T-helper 17 cell (primary cell): ENCODE data around the gene SIRPG. TPM values are rescaled to one million over a fixed set of nuclear protein-coding genes. Genes with fewer than 3 reads are reported as not detected.
"Not testable (repeated sequence)": the region's sequence is repeated elsewhere in the genome, so short reads cannot be mapped to it uniquely, and the experiment has no call there.

Experiments used
- ATAC-seq: fragments of 150-1000 bp; cut with Tn5 transposase; 2 replicates; pipeline ENCODE4 v1.10.0; 2021; ENCODE audit warnings: mild to moderate bottlenecking, moderate library complexity
- DNase-seq, 3 donors: peaks; one replicate each; pipeline versions ENCODE4 v3.0.0 to v3.0.0-alpha.2; 2020 to 2021
- H3K9me3 ChIP-seq: one replicate; pipeline ENCODE4 v1.7.0; 2013; ENCODE audit warnings: low read length, mild to moderate bottlenecking; ENCODE audit not compliant: control insufficient read depth, poor library complexity, severe bottlenecking
- H3K27ac Mint-ChIP-seq: one replicate; pipeline ENCODE4 v1.8.0; 2022; ENCODE audit warnings: mild to moderate bottlenecking, moderate library complexity, mixed read lengths
- H3K27me3 Mint-ChIP-seq: one replicate; pipeline ENCODE4 v1.8.0; 2022; ENCODE audit warnings: mixed read lengths
- H3K36me3 Mint-ChIP-seq: one replicate; pipeline ENCODE4 v1.8.0; 2022; ENCODE audit warnings: low read depth, mixed read lengths
- H3K4me1 Mint-ChIP-seq: one replicate; pipeline ENCODE4 v1.8.0; 2022; ENCODE audit warnings: mild to moderate bottlenecking, mixed read lengths
- H3K4me3 Mint-ChIP-seq: one replicate; pipeline ENCODE4 v1.8.0; 2022; ENCODE audit warnings: mild to moderate bottlenecking, moderate library complexity, mixed read lengths
- total RNA-seq, 4 donors: library from RNA in 2 of 4; stranded (reverse) in 2 of 4; gene quantifications; one replicate each; pipeline ENCODE4 v1.2.3 and lab custom pipeline; 2022 to 2026

SIRPG gene
- 10 to 100 TPM; 45.3 to 47.5 TPM for total RNA-seq
- 2.2 to 14.4 reads per million in 2 donors for total RNA-seq (lab: John Stamatoyannopoulos, UW)

GRCh38 chr20:1657556-1658334 is at the start of gene SIRPG:
Gene SIRPG, minus strand, starts transcription at chr20:1657779. Its CDS starts 65 bp downstream, at chr20:1657714.
- peaks cover 2% of the 10 kb centered on the region for H3K36me3 Mint-ChIP-seq
- H3K4me1 Mint-ChIP-seq = peaks cover 71% of the 10 kb centered on the region
- peak; percentile 45 for ATAC-seq
- H3K4me3 Mint-ChIP-seq = peak within 1 kb of the TSS; percentile 96
- H3K9me3 ChIP-seq = no peaks in the 10 kb centered on the region
- peak within 1 kb of the TSS; percentile 95 for H3K27ac Mint-ChIP-seq
- H3K27me3 Mint-ChIP-seq = no peaks in the 10 kb centered on the region
- DNase-seq = no peak

DNA sequence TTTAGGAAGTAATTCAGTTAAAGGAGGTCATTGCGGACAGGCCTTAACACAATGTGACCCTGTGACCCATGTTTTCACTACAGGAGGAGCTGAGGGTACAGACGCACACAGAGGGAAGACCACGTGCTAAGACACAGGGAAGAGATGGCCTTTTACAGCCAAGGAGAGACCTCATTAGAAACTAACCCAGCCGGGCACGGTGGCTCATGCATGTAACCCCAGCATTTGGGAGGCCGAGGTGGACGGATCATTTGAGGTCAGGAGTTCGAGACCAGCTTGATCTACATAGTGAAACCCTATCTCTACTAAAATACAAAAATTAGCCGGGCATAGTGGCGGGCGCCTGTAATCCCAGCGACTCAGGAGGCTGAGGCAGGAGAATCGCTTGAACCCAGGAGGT is 49.3 kb upstream of the SIRPG start:
- H3K36me3 Mint-ChIP-seq, ATAC-seq, H3K27me3 Mint-ChIP-seq, DNase-seq, H3K4me1 Mint-ChIP-seq, H3K4me3 Mint-ChIP-seq, H3K27ac Mint-ChIP-seq, H3K9me3 ChIP-seq: not testable (repeated sequence)

DNA sequence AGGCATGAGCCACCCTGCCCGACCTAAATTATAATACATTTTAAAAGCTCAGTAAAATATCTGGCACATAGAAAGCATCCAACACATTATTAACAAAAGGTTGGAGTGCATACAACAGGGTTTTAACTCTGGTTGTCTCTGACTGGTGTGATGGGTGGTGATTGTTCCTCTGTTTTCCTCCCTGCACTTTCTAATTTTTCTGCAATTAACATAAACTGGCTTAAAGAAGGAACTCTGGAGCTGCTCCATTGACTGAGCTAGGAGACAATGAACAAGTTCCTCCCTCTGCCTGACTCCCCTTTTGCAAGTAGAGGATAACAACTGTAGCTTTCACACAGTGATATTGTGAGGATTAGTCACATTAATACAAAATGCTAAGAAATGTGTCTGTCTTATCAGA is 48.5 kb upstream of the SIRPG start:
- Mint-ChIP-seq H3K4me1 (peaks cover 7% of the 10 kb centered on the region), H3K27me3 (no peaks in the 10 kb centered on the region), H3K36me3 (no peaks in the 10 kb centered on the region), H3K27ac (no peak overlapping the region), H3K4me3 (no peak overlapping the region)
- ATAC-seq (no peak), DNase-seq (no peak)
- H3K9me3 ChIP-seq = no peaks in the 10 kb centered on the region

DNA sequence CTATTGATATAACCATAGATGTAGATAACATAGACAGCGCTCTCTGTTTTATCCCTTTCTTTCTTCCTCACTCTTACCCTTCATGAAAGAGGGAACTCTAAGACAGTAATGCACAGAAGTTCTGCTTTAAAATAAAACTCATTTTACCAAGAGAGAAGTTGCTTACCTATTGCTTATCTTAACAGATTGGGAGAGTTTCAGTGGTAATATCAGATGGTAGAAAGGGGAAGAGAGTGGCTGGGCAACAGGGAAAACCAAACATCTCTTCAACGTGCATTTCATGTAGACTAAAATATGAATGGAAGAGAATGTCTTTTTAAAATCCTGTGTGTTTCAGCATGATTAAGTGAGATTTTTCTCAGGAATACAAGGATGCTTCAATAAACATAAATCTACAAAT is 45.3 kb upstream of the SIRPG start:
- H3K27ac Mint-ChIP-seq = no peak overlapping the region
- H3K36me3 Mint-ChIP-seq = peaks cover 2% of the 10 kb centered on the region
- no peaks in the 10 kb centered on the region for H3K27me3 Mint-ChIP-seq
- H3K4me3 Mint-ChIP-seq = no peak overlapping the region
- peaks cover 4% of the 10 kb centered on the region for H3K4me1 Mint-ChIP-seq
- no peak for ATAC-seq
- H3K9me3 ChIP-seq = no peaks in the 10 kb centered on the region
- DNase-seq = no peak

- Mint-ChIP-seq H3K27me3 (no peaks in the 10 kb centered on the region), H3K36me3 (peaks cover 2% of the 10 kb centered on the region), H3K27ac (no peak overlapping the region), H3K4me3 (no peak overlapping the region), H3K4me1 (peaks cover 4% of the 10 kb centered on the region)
- no peaks in the 10 kb centered on the region for H3K9me3 ChIP-seq
- no peak for DNase-seq
- no peak for ATAC-seq
These were observed 44.7 kb upstream of the SIRPG start for GRCh38 chr20:1702328-1702727.

GRCh38 chr20:1700990-1701389 is 43.4 kb upstream of the SIRPG start:
- peaks cover 2% of the 10 kb centered on the region for H3K36me3 Mint-ChIP-seq
- H3K27me3 Mint-ChIP-seq = no peaks in the 10 kb centered on the region
- H3K4me3 Mint-ChIP-seq = no peak overlapping the region
- no peak for DNase-seq
- H3K9me3 ChIP-seq = no peaks in the 10 kb centered on the region
- peaks cover 13% of the 10 kb centered on the region for H3K4me1 Mint-ChIP-seq
- ATAC-seq = no peak
- H3K27ac Mint-ChIP-seq = no peak overlapping the region

DNA sequence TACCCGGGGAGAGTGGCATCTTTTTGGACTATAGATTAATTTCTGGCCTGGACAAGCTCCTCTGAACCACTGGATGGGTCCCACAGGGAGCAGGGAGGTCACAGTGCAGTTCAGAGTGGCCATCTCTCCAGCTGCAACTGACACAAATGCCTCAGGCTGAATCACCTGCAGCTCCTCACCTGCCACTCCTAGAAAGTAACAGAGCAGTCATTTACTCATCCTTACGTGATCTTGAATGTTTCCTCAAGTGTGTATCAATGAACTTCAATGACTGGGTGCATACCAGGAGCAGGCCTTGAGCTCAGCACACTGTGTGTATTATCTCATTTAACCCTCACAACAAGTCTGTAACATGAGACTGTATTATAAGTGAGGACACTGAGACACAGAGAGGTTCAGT is 40.0 kb upstream of the SIRPG start:
- H3K4me3 Mint-ChIP-seq = no peak overlapping the region
- DNase-seq (no peak), ATAC-seq (no peak)
- H3K27ac Mint-ChIP-seq = no peak overlapping the region
- H3K4me1 Mint-ChIP-seq = peaks cover 21% of the 10 kb centered on the region
- no peaks in the 10 kb centered on the region for H3K27me3 Mint-ChIP-seq
- peaks cover 2% of the 10 kb centered on the region for H3K36me3 Mint-ChIP-seq
- H3K9me3 ChIP-seq = no peaks in the 10 kb centered on the region

DNA sequence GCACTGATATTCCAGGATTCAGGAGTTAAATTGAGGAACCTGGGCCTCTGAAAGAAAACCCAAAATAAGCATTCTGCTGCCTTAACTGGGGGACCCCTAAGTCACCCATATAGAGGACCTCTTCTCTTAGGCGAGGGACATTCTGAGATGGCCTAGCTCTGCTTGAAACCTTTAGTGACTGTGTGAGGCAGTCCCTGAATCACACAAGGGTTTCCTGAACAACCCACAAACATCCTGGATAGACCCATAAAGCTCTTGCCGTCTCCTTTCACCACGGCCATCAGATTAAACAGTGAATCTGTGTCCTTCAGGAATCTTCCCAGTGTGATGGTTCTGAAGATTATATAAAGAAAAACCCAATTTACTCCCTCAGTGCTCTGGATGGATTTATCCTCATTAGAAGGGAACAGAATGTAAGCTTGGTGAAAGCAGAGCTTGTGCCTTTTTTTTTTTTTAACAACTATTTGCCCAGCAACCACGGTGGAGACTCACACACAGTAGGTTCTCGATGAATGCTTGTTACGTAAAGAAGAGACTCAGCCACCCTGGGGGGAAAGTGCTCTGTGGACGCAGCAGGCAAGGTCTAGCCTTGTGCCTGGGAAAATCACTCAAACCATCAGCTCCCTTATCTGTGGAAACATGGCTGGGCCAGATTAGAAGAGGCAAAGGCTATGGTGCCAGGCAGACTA is 39.1 kb upstream of the SIRPG start:
- H3K27ac Mint-ChIP-seq = no peak overlapping the region
- peak overlapping the region; percentile 73 for H3K4me3 Mint-ChIP-seq
- peaks cover 2% of the 10 kb centered on the region for H3K36me3 Mint-ChIP-seq
- H3K9me3 ChIP-seq = no peaks in the 10 kb centered on the region
- no peak for DNase-seq
- no peaks in the 10 kb centered on the region for H3K27me3 Mint-ChIP-seq
- peak; percentile 62 for ATAC-seq
- peaks cover 21% of the 10 kb centered on the region for H3K4me1 Mint-ChIP-seq

GRCh38 chr20:1694672-1695071 is 37.1 kb upstream of the SIRPG start:
- peaks cover 22% of the 10 kb centered on the region for H3K4me1 Mint-ChIP-seq
- ATAC-seq = no peak
- H3K4me3 Mint-ChIP-seq = no peak overlapping the region
- no peak for DNase-seq
- H3K27me3 Mint-ChIP-seq = no peaks in the 10 kb centered on the region
- no peaks in the 10 kb centered on the region for H3K9me3 ChIP-seq
- H3K36me3 Mint-ChIP-seq = peaks cover 2% of the 10 kb centered on the region
- H3K27ac Mint-ChIP-seq = no peak overlapping the region

- ATAC-seq (no peak), DNase-seq (no peak)
- no peaks in the 10 kb centered on the region for H3K9me3 ChIP-seq
- H3K27me3 Mint-ChIP-seq = no peaks in the 10 kb centered on the region
- no peak overlapping the region for H3K4me3 Mint-ChIP-seq
- H3K27ac Mint-ChIP-seq = no peak overlapping the region
- H3K36me3 Mint-ChIP-seq = no peaks in the 10 kb centered on the region
- H3K4me1 Mint-ChIP-seq = peaks cover 24% of the 10 kb centered on the region
These were observed 35.8 kb upstream of the SIRPG start for GRCh38 chr20:1693427-1693826.

GRCh38 chr20:1689721-1690120 is 32.1 kb upstream of the SIRPG start:
- Mint-ChIP-seq H3K27ac (no peak overlapping the region), H3K4me1 (peaks cover 33% of the 10 kb centered on the region)

DNA sequence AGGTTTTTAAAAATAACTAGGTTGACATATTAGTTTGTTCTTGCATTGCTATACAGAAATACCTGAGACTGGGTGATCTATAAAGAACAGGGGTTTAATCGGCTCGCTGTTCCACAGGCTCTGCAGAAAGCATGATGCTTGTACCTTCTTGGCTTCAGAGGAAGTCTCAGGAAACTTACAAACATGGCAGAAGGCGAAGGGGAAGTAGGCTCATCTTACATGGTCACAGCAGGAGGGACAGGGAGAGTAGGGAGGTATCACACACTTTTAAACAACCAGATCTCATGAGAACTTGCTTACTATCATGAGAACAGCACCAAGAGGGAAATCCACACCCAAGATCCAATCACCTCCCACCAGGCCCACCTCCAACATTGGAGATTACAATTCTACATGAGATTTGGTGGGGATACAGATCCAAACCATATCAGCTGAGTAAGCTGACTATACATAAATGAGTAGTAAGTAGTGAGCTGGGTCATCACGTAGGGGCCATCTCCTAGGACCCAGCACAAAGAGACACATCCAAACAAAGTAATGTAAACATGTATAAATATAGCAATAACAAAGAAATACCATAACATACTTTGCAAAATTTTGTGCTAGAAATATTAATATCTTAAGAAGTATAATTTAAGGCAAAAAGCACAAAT is 31.4 kb upstream of the SIRPG start:
- DNase-seq (no peak), ATAC-seq (no peak)
- no peaks in the 10 kb centered on the region for H3K27me3 Mint-ChIP-seq
- no peaks in the 10 kb centered on the region for H3K9me3 ChIP-seq
- H3K4me1 Mint-ChIP-seq = peaks cover 35% of the 10 kb centered on the region
- no peak overlapping the region for H3K27ac Mint-ChIP-seq
- H3K36me3 Mint-ChIP-seq = peaks cover 2% of the 10 kb centered on the region
- no peak overlapping the region for H3K4me3 Mint-ChIP-seq

More at GRCh38 chr20:1689721-1690120, 32.1 kb upstream of the SIRPG start:
- H3K9me3 ChIP-seq = no peaks in the 10 kb centered on the region
- no peak for DNase-seq
- H3K27me3 Mint-ChIP-seq = no peaks in the 10 kb centered on the region
- peaks cover 2% of the 10 kb centered on the region for H3K36me3 Mint-ChIP-seq
- no peak overlapping the region for H3K4me3 Mint-ChIP-seq
- ATAC-seq = no peak

GRCh38 chr20:1687053-1687452 is 29.5 kb upstream of the SIRPG start:
- ATAC-seq (no peak), DNase-seq (no peak)
- Mint-ChIP-seq H3K4me3 (no peak overlapping the region), H3K36me3 (peaks cover 2% of the 10 kb centered on the region), H3K27me3 (no peaks in the 10 kb centered on the region), H3K4me1 (peaks cover 30% of the 10 kb centered on the region), H3K27ac (no peak overlapping the region)
- H3K9me3 ChIP-seq = no peaks in the 10 kb centered on the region
